GM21526 (cell line): ENCODE measurements around the gene IGF2R.

Experiments used
- ATAC-seq: cut with Tn5 transposase; IDR thresholded peaks from one replicate; pipeline ENCODE4 v1.9.1; 2021; ENCODE audit warnings: moderate library complexity; ENCODE audit not compliant: unreplicated experiment, low FRiP score

IGF2R gene

GRCh38 chr6:160042014-160042773 is 73.3 kb downstream of the IGF2R start:
- no peak for ATAC-seq

GRCh38 chr6:160042788-160043301 is 74.0 kb downstream of the IGF2R start:
- no peak for ATAC-seq

GRCh38 chr6:160043784-160044183 is 74.9 kb downstream of the IGF2R start:
- ATAC-seq, result no peak

GRCh38 chr6:160044687-160045086 is 75.8 kb downstream of the IGF2R start:
- no peak for ATAC-seq

- no peak for ATAC-seq
These were observed 79.6 kb downstream of the IGF2R start for GRCh38 chr6:160048471-160048870.

GRCh38 chr6:160049346-160049745 is 80.5 kb downstream of the IGF2R start:
- no peak for ATAC-seq

GRCh38 chr6:160050022-160050421 is 81.1 kb downstream of the IGF2R start:
- no peak for ATAC-seq

GRCh38 chr6:160051390-160051789 is 82.5 kb downstream of the IGF2R start:
- ATAC-seq, result no peak

- ATAC-seq, result no peak
These were observed 85.4 kb downstream of the IGF2R start for GRCh38 chr6:160054271-160054670.

- ATAC-seq, result no peak
These were observed 86.0 kb downstream of the IGF2R start for GRCh38 chr6:160054913-160055312.

GRCh38 chr6:160055378-160055777 is 86.5 kb downstream of the IGF2R start:
- no peak for ATAC-seq

- no peak for ATAC-seq
These were observed 86.9 kb downstream of the IGF2R start for GRCh38 chr6:160055813-160056212.

GRCh38 chr6:160057080-160057479 is 88.2 kb downstream of the IGF2R start:
- no peak for ATAC-seq

GRCh38 chr6:160058603-160059215 is 89.8 kb downstream of the IGF2R start:
- ATAC-seq, result no peak

GRCh38 chr6:160060221-160060620 is 91.3 kb downstream of the IGF2R start:
- ATAC-seq, result no peak

- no peak for ATAC-seq
These were observed 92.1 kb downstream of the IGF2R start for GRCh38 chr6:160060920-160061447.

- no peak for ATAC-seq
These were observed 95.0 kb downstream of the IGF2R start for GRCh38 chr6:160063771-160064413.

GRCh38 chr6:160065200-160065599 is 96.3 kb downstream of the IGF2R start:
- no peak for ATAC-seq

GRCh38 chr6:160067564-160067963 is 98.7 kb downstream of the IGF2R start:
- no peak for ATAC-seq

- ATAC-seq, result no peak
These were observed 99.5 kb downstream of the IGF2R start for GRCh38 chr6:160068346-160068745.

GRCh38 chr6:160069050-160069454 is 100.2 kb downstream of the IGF2R start:
- ATAC-seq, result peak; percentile 98
